Measurements from ENCODE around the gene AGAP3.

AGAP3 gene

DNA sequence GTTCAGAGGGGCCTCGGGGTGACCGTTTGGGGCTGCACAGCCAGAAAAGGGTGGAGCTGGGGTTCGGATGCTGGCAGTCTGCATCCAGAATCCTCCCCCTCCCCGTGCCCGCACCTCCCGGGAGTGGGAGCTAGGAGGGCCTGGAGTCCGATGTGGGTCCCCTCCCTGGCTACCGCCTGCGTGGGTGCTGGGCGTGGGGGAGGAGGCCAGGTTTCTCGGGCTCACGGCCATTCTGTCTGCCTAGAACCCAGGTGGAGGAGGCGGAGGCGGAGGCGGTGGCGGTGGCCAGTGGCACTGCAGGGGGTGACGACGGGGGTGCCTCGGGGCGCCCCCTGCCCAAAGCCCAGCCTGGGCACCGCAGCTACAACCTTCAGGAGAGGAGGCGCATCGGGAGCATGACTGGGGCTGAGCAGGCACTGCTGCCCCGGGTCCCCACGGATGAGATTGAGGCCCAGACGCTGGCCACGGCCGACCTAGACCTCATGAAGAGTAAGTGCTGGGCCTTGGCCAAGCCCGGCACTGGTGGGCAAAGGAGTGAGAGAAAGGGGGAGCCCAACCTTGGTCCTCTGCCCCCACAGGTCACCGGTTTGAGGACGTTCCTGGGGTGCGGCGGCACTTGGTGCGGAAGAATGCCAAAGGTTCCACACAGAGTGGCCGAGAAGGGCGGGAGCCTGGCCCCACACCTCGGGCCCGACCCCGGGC, 19.9 kb upstream of the AGAP3 start:
- DNase-seq (ENCODE audit: insufficient read length) (no peak), FAIRE-seq (no peak)
- TF ChIP-seq TAF1 (IDR thresholded peaks at IDR 0.05; ENCODE audit: borderline replicate concordance, low read depth, low read length): no peak
- TF ChIP-seq POLR2A (IDR thresholded peaks at IDR 0.05; ENCODE audit: low read depth, low read length): no peak
- TF ChIP-seq POLR2AphosphoS5 (IDR thresholded peaks at IDR 0.05; ENCODE audit: low read depth, low read length): no peak

DNA sequence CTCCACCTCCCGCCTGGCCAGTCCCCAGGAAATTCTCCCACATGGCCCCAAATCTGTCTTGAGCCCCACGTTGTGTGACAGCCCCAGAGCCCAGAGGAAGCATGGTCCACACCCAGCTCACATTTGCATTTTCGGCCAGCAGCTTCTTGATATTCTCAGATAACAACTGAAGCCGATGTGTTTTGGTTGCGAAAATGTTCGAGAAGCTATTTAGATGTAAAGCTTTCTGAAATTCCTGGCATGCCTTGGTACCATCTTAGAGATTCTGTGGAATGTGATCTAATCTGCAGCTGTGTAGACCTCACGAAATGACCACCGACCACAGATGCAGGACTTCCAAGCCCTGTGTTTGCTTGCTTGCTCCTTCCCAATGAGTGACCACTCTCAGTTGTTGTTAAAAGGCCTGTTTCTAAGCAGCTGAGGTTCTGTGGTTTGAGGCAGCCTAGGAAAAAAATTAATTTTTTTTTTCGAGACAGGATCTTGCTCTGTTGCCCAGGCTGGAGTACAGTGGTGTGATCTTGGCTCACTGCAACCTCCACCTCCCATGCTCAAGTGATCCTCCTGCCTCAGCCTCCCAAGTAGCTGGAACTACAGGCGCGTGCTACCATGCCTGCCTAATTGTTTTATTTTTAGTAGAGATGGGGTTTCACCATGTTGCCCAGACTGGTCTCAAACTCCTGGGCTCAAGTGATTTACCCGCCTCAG, 18.1 kb upstream of the AGAP3 start:
- DNase-seq (ENCODE audit: insufficient read length): no peak
- no peak for FAIRE-seq
- TF ChIP-seq POLR2A (IDR thresholded peaks at IDR 0.05; ENCODE audit: low read depth, low read length) (no peak), POLR2AphosphoS5 (IDR thresholded peaks at IDR 0.05; ENCODE audit: low read depth, low read length) (no peak), TAF1 (IDR thresholded peaks at IDR 0.05; ENCODE audit: borderline replicate concordance, low read depth, low read length) (no peak)

DNA sequence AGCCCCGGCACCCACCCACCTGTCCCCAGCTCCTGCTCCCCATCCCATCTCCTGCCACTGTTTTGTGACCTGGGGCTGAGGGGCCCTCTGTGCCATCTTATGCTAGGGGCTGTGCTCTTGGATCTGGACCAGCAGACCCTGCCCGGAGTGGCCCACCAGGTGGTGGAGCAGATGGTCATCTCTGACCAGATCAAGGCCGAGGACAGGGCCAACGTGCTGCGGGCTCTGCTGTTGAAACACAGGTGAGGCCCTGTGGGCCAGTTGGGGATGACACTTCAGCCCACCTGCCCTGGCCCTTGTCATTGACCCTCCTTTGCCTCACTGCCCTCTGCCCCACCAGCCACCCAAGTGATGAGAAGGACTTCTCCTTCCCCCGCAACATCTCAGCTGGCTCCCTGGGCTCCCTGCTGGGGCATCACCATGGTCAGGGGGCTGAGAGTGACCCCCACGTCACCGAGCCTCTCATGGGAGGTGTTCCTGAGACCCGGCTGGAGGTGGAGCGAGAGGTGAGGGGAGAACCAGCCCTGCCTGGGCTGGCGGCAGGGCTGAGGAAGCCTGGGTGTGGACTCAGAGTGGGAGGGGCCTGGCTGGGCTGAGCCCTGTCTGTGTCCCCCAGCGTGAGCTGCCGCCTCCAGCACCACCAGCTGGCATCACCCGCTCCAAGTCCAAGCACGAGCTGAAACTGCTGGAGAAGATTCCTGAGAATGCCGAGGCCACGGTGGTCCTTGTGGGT, 16.3 kb upstream of the AGAP3 start:
- TF ChIP-seq POLR2AphosphoS5 (IDR thresholded peaks at IDR 0.05; ENCODE audit: low read depth, low read length): no peak
- TF ChIP-seq POLR2A (IDR thresholded peaks at IDR 0.05; ENCODE audit: low read depth, low read length): no peak
- TF ChIP-seq TAF1 (IDR thresholded peaks at IDR 0.05; ENCODE audit: borderline replicate concordance, low read depth, low read length): no peak
- DNase-seq (ENCODE audit: insufficient read length): no peak
- FAIRE-seq: no peak

DNA sequence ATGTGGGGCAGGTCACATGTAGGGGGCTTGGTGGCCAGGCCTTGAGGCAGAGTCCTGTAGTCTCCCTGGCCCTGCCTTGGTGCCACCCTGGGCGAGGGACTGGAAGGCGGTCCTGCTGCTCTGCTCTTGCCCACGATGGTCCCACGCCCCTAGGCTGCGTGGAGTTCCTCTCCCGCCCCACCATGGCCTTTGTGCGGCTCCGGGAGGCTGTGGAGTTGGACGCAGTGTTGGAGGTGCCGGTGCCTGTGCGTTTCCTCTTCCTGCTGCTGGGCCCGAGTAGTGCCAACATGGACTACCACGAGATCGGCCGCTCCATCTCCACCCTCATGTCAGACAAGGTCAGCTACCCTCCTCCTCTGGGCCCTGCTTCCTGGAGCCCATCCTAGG, 15.7 kb upstream of the AGAP3 start:
- TF ChIP-seq POLR2A (IDR thresholded peaks at IDR 0.05; ENCODE audit: low read depth, low read length): no peak
- DNase-seq (ENCODE audit: insufficient read length) (no peak), FAIRE-seq (no peak)

DNA sequence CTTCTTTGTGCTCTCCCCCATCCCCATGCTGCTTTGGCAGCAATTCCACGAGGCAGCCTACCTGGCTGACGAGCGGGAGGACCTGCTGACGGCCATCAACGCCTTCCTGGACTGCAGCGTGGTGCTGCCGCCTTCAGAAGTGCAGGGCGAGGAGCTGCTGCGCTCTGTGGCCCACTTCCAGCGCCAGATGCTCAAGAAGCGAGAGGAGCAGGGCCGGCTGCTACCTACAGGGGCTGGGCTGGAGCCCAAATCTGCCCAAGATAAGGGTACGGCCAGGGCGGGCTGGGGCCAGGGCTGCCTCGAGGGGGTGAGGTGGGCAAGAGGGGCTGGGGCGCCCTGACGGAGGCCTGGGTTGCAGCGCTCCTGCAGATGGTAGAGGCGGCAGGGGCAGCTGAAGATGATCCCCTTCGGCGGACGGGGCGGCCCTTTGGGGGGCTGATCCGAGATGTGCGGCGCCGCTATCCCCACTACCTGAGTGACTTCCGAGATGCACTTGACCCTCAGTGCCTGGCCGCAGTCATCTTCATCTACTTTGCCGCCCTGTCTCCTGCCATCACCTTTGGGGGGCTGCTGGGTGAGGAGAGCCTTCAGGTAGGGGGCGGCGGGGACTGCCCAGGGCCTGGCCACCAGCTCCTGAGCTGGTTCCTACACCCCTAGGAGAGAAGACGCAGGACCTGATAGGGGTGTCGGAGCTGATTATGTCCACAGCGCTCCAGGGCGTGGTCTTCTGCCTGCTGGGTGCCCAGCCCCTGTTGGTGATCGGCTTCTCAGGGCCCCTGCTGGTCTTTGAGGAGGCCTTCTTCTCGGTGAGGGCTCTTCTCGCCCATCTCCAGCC, 15.0 kb upstream of the AGAP3 start:
- TF ChIP-seq TAF1 (IDR thresholded peaks at IDR 0.05; ENCODE audit: borderline replicate concordance, low read depth, low read length) (no peak), POLR2AphosphoS5 (IDR thresholded peaks at IDR 0.05; ENCODE audit: low read depth, low read length) (no peak), POLR2A (IDR thresholded peaks at IDR 0.05; ENCODE audit: low read depth, low read length) (no peak)
- no peak for FAIRE-seq
- DNase-seq (ENCODE audit: insufficient read length): no peak

DNA sequence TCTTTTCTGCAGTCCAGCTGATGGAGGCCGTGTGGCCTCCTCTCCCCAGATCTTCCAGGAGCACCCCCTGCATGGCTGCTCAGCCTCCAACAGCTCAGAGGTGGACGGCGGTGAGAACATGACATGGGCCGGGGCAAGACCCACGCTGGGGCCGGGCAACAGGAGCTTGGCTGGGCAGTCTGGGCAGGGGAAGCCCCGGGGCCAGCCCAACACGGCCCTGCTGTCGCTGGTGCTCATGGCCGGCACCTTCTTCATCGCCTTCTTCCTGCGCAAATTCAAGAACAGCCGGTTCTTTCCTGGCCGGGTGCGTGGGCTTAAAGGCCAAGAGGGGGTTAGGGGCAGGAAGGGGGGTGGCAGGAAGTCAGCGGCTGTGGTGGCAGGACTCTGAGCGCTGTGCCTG, 12.3 kb upstream of the AGAP3 start:
- FAIRE-seq: no peak
- TF ChIP-seq POLR2AphosphoS5 (IDR thresholded peaks at IDR 0.05; ENCODE audit: low read depth, low read length) (no peak), POLR2A (IDR thresholded peaks at IDR 0.05; ENCODE audit: low read depth, low read length) (no peak), TAF1 (IDR thresholded peaks at IDR 0.05; ENCODE audit: borderline replicate concordance, low read depth, low read length) (no peak)
- no peak for DNase-seq (ENCODE audit: insufficient read length)

DNA sequence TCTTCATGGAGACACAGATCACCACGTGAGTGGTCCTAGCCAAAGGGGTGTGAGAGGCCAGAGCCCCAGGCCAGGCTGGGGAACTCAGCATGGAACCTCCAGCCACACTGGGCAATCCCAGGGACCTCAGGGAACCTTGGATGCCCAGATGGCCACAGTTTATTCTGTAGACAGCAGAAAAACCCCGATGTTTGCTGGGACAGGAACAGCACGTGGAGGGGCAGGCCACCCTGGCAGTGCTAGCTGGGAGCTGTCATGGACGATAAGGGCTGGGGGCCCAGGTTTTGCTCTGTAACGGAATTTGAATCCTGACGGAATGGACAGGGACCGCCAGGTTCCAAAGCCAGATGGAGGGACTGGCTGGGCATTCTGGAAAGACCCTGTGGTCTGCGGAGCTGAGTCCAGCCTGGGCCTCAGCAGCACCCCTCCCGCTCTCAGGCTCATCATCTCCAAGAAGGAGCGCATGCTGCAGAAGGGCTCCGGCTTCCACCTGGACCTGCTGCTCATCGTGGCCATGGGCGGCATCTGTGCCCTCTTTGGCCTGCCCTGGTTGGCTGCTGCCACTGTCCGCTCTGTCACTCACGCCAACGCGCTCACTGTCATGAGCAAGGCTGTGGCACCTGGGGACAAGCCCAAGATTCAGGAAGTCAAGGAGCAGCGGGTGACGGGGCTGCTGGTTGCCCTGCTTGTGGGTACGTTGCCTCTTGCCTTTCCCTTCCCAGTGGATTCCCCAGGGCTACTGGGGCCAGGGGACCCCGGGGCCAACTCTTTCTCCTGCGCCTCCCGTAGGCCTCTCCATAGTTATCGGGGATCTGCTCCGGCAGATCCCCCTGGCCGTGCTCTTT, 11.2 kb upstream of the AGAP3 start:
- FAIRE-seq (no peak), DNase-seq (ENCODE audit: insufficient read length) (no peak)
- TF ChIP-seq POLR2A (IDR thresholded peaks at IDR 0.05; ENCODE audit: low read depth, low read length): no peak
- no peak for TF ChIP-seq POLR2AphosphoS5 (IDR thresholded peaks at IDR 0.05; ENCODE audit: low read depth, low read length)
- no peak for TF ChIP-seq TAF1 (IDR thresholded peaks at IDR 0.05; ENCODE audit: borderline replicate concordance, low read depth, low read length)

DNA sequence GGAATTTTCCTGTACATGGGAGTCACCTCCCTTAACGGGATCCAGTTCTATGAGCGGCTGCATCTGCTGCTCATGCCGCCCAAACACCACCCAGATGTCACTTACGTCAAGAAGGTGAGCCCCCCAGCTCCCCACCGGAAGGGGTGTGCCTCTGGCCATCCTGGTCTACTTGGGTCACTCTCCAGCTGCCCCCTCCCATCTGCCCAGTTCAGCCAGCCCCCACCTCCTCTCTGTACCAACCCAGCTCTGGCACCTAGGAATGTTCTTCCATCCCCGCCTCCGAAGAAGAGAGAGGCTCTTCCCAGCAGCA, 10.7 kb upstream of the AGAP3 start:
- FAIRE-seq: no peak
- TF ChIP-seq POLR2AphosphoS5 (IDR thresholded peaks at IDR 0.05; ENCODE audit: low read depth, low read length): no peak
- no peak for TF ChIP-seq POLR2A (IDR thresholded peaks at IDR 0.05; ENCODE audit: low read depth, low read length)
- no peak for TF ChIP-seq TAF1 (IDR thresholded peaks at IDR 0.05; ENCODE audit: borderline replicate concordance, low read depth, low read length)
- DNase-seq (ENCODE audit: insufficient read length): no peak

DNA sequence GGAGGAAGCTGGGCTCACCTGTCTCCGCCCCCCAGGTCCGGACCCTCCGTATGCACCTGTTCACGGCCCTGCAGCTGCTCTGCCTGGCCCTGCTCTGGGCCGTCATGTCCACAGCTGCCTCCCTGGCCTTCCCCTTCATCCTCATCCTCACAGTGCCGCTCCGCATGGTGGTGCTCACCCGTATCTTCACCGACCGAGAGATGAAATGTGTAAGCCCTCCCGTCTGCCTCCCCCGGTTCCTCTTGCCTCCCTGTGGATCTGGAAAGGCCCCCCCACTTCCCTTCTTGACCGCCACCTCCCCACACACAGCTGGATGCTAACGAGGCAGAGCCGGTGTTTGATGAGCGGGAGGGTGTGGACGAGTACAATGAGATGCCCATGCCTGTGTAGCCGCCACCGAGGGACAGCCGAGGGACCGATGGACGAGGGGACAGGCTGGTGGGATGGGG, 10.3 kb upstream of the AGAP3 start:
- DNase-seq (ENCODE audit: insufficient read length): no peak
- no peak for FAIRE-seq
- TF ChIP-seq POLR2A (IDR thresholded peaks at IDR 0.05; ENCODE audit: low read depth, low read length) (no peak), POLR2AphosphoS5 (IDR thresholded peaks at IDR 0.05; ENCODE audit: low read depth, low read length) (0 out of 2 replicates have a peak, but pooled peaks have one; percentile 22), TAF1 (IDR thresholded peaks at IDR 0.05; ENCODE audit: borderline replicate concordance, low read depth, low read length) (no peak)

DNA sequence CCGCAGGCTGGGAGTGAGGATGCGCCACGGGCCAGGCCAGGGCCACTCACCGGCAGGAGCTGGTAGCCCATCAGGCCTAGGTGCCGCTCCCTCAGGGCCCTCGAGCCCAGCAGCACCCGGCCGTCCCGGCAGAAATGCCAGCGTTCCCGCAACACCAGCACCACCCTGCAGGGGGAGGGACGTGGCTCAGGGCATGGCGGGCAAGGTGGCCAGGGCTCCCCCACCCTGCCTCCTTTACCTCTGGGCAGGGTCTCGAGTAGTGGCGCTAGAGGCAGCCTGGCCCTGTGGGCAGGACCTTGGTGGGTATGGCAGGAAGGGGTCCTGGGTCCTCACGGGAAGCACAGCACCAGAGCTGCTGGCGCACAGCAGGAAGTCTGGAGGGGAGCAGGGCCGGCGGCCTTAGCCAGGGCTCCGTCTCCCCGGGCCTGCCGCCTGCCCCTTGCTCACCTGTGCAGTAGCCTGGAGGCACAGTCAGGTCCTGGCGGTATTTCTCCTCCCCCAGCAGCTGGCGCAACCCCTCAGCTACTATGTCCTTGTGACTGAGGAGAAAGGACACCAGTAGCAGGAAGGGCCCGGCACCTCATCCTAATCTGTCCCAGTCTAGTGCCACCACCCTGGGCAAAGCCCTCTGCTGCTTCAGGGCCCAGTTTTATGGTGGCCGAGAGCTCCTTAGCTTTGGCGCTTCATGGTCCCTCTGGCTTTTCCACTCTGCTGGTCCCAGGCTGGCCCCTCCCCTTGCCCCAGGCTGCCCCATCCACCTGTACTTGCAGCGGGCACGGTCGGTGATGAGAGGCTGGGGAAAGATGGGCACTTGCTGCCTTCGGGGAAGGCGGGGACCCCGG, 9.2 kb upstream of the AGAP3 start:
- FAIRE-seq (no peak), DNase-seq (ENCODE audit: insufficient read length) (no peak)
- TF ChIP-seq POLR2AphosphoS5 (IDR thresholded peaks at IDR 0.05; ENCODE audit: low read depth, low read length) (no peak; the same call in 1 of the 2 replicates), TAF1 (IDR thresholded peaks at IDR 0.05; ENCODE audit: borderline replicate concordance, low read depth, low read length) (no peak), POLR2A (IDR thresholded peaks at IDR 0.05; ENCODE audit: low read depth, low read length) (no peak)

All from GM12892 (cell line).